OCI-LY7 (cell line): ENCODE data around the gene NBL1. TPM values are rescaled to one million over a fixed set of nuclear protein-coding genes. Genes with fewer than 3 reads are reported as not detected.

Source experiments
- BruUV-seq: library from RNA; stranded (reverse); fragments of 400-500 nt; replicated peaks from 2 replicates; lab custom pipeline; 2021; lab: Mats Ljungman, UMichigan
- CTCF ChIA-PET: fragments of 300-600 bp; sonication (Branson Sonifier 250); formaldehyde crosslinking; loops from one replicate; lab custom pipeline; 2022; ENCODE audit warnings: antibody characterized with exemption; ENCODE audit not compliant: unreplicated experiment; lab: Charles Lee
- POLR2A ChIA-PET: fragments of 300-600 bp; sonication (Branson Sonifier 250); formaldehyde crosslinking; loops from one replicate; lab custom pipeline; 2022; ENCODE audit warnings: antibody characterized with exemption; lab: Charles Lee
- DNase-seq: peaks from one replicate; pipeline ENCODE4 v3.0.0-alpha.2; 2015; ENCODE audit warnings: low spot score
- H2AFZ ChIP-seq: fragments of 200-600 bp; sonication (generic), shearing (Covaris generic); 2 replicates; pipeline ENCODE4 v1.6.1; 2014; ENCODE audit warnings: mild to moderate bottlenecking, antibody characterized with exemption, low read length, moderate library complexity
- H3K27ac ChIP-seq: fragments of 200-600 bp; sonication (generic); 2 replicates; pipeline ENCODE4 v1.5.1; 2014; ENCODE audit warnings: mixed run types, low read depth, mild to moderate bottlenecking, moderate library complexity, low read length, inconsistent platforms; ENCODE audit not compliant: poor library complexity, severe bottlenecking
- H3K36me3 ChIP-seq: fragments of 200-600 bp; sonication (generic); 2 replicates; pipeline ENCODE4 v1.6.1; 2014; ENCODE audit warnings: mild to moderate bottlenecking, antibody characterized with exemption, low read length, moderate library complexity, mixed read lengths; ENCODE audit not compliant: insufficient read depth
- H3K4me1 ChIP-seq: fragments of 200-600 bp; sonication (generic); 2 replicates; pipeline ENCODE4 v1.5.1; 2014; ENCODE audit warnings: mild to moderate bottlenecking, low read length; ENCODE audit not compliant: insufficient read depth, poor library complexity, severe bottlenecking
- H3K4me2 ChIP-seq: fragments of 200-600 bp; sonication (generic); 2 replicates; pipeline ENCODE4 v1.6.1; 2014; ENCODE audit warnings: mild to moderate bottlenecking, low read length
- H3K4me3 ChIP-seq: fragments of 200-600 bp; sonication (generic); 2 replicates; pipeline ENCODE4 v1.5.1; 2014; ENCODE audit warnings: mild to moderate bottlenecking, low read depth, low read length; ENCODE audit not compliant: poor library complexity, severe bottlenecking
- H3K79me2 ChIP-seq: fragments of 200-600 bp; sonication (generic); 2 replicates; pipeline ENCODE4 v1.6.1; 2016; ENCODE audit warnings: low read depth, mild to moderate bottlenecking, low read length, moderate library complexity, mixed read lengths; ENCODE audit not compliant: insufficient read depth
- H3K9me2 ChIP-seq: fragments of 200-600 bp; sonication (generic); 2 replicates; pipeline ENCODE4 v1.6.1; 2016; ENCODE audit warnings: mild to moderate bottlenecking, low read length, mixed read lengths; ENCODE audit not compliant: insufficient read depth
- H3K9me3 ChIP-seq: fragments of 200-600 bp; sonication (generic); 2 replicates; pipeline ENCODE4 v1.6.1; 2014; ENCODE audit warnings: mild to moderate bottlenecking, mixed run types, low read length, mixed read lengths
- H4K20me1 ChIP-seq: fragments of 200-600 bp; sonication (generic); 2 replicates; pipeline ENCODE4 v1.6.1; 2014; ENCODE audit warnings: mild to moderate bottlenecking, antibody characterized with exemption, low read length, moderate library complexity, mixed read lengths; ENCODE audit not compliant: insufficient read depth
- CTCF ChIP-seq: fragments of 200-600 bp; sonication (generic); conservative IDR thresholded peaks from 2 replicates; pipeline ENCODE4 v1.5.1; 2014; ENCODE audit warnings: mild to moderate bottlenecking, antibody characterized with exemption, low read length, moderate library complexity, mixed read lengths
- EZH2phosphoT487 ChIP-seq: fragments of 200-600 bp; sonication (generic); IDR thresholded peaks from 2 replicates; pipeline ENCODE4 v1.6.1; 2018; ENCODE audit warnings: low read depth, borderline replicate concordance, mild to moderate bottlenecking, mixed run types, antibody characterized with exemption, low read length, moderate library complexity, mixed read lengths
- intact Hi-C: fragments of 100-400 bp; cut with micrococcal nuclease; formaldehyde crosslinking; loops from one replicate; pipeline ENCODE4 v1.10.0; 2022; ENCODE audit not compliant: unreplicated experiment
- total RNA-seq, 2 experiments: library from RNA; depleted of rRNA in 1 of 2; stranded (reverse); fragments of >200 nt in 1 of 2; shearing (Covaris generic) in 1 of 2; gene quantifications; 2 replicates each; pipeline ENCODE4 v1.2.3, GENCODE V29; 2014 to 2022

Gene NBL1
- total RNA-seq, 2 experiments from 2014 or later = not detected

DNA sequence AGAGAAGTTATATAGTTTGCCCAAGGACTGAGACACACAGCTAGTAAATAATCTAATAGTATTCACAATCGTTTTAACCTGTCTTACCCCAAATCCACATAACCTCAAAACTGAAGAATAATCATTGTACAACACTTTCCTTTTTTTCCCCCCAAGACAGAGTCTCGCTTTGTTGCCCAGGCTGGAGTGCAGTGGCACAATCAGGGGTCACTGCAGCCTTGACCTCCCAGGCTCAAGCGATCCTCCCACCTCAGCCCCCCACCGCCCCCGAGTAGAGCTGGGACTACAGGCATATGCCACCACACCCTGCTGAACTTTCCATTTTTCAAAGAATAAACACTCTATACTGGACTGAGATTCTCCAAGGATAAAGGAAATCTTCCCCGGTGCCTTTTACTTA, 28.7 kb upstream of the NBL1 start:
- BruUV-seq = no TSS peak
- Histone ChIP-seq H3K27ac (no peak overlapping the region), H3K9me3 (no peaks in the 10 kb centered on the region), H3K79me2 (peaks cover 50% of the 10 kb centered on the region), H3K4me3 (no peak overlapping the region), H3K9me2 (no peaks in the 10 kb centered on the region), H4K20me1 (peaks cover 15% of the 10 kb centered on the region; the same call in 1 of the 2 replicates), H3K4me2 (no peak overlapping the region), H2AFZ (no peak overlapping the region), H3K4me1 (no peaks in the 10 kb centered on the region), H3K36me3 (peaks cover 68% of the 10 kb centered on the region)
- DNase-seq = no peak
- TF ChIP-seq EZH2phosphoT487 (no peak), CTCF (no peak)
- CTCF ChIA-PET = no interaction called here
- intact Hi-C loops = no loop called here
- POLR2A ChIA-PET = no interaction called here

DNA sequence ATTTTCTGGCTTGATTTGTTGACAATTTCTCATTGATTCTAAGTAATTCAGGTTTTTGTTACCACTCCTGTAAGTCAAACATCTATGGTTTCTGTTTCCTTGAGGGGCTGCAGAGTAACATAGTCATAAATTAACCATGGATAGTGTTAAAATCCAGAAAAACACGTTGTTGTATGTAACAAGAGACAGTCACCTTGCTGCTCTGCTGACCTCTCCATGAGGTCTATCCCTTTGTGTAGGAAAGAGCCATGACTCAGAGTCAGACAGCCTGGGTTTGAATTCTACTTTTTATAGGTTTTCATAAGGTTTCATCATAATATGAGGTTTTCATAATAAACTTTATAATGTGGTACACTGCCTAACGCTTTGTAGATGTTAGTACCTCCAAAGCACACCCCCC, 27.6 kb upstream of the NBL1 start:
- TF ChIP-seq EZH2phosphoT487 (no peak), CTCF (no peak)
- H3K36me3 ChIP-seq = peaks cover 67% of the 10 kb centered on the region
- no peak overlapping the region for H3K27ac ChIP-seq
- peaks cover 15% of the 10 kb centered on the region; the same call in 1 of the 2 replicates for H4K20me1 ChIP-seq
- no peaks in the 10 kb centered on the region for H3K9me3 ChIP-seq
- no TSS peak for BruUV-seq
- intact Hi-C loops = no loop called here
- H3K4me3 ChIP-seq = no peak overlapping the region
- no peak overlapping the region for H2AFZ ChIP-seq
- POLR2A ChIA-PET = no interaction called here
- H3K4me1 ChIP-seq = no peaks in the 10 kb centered on the region
- peaks cover 48% of the 10 kb centered on the region for H3K79me2 ChIP-seq
- no peaks in the 10 kb centered on the region for H3K9me2 ChIP-seq
- CTCF ChIA-PET = no interaction called here
- no peak for DNase-seq
- H3K4me2 ChIP-seq = no peak overlapping the region

DNA sequence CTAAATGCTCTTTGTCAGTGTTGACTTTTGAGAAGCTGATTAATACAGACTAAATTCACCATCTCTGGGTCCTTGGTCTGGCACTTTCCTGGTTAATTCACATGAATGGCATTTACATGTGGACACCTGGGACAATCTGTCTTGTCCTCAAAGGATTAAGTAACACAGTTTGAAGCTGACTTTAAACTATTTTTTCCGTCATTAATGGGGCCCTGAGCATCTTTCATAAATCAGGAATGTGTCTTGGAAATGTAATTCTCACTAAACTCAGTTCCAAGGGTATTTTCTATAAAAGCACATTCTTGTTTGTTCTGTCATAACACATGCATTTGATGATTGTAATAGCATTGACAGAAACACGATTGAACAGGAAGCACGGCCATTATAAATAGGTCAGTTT, 26.7 kb upstream of the NBL1 start:
- ChIA-PET POLR2A (interaction anchor here (0.9 to 1.0 kb wide), 2 partner anchors 13 to 196 kb away, joined by 3 read pairs; no protein-coding TSS in a partner anchor), CTCF (no interaction called here)
- Histone ChIP-seq H3K4me1 (no peaks in the 10 kb centered on the region), H3K4me2 (no peak overlapping the region), H3K9me2 (no peaks in the 10 kb centered on the region), H3K79me2 (peaks cover 54% of the 10 kb centered on the region), H3K27ac (no peak overlapping the region), H4K20me1 (peaks cover 15% of the 10 kb centered on the region; the same call in 1 of the 2 replicates), H3K36me3 (peaks cover 76% of the 10 kb centered on the region), H3K9me3 (no peaks in the 10 kb centered on the region), H2AFZ (no peak overlapping the region), H3K4me3 (no peak overlapping the region)
- intact Hi-C loops = no loop called here
- DNase-seq = no peak
- TF ChIP-seq EZH2phosphoT487 = no peak
- TF ChIP-seq CTCF = no peak
- no TSS peak for BruUV-seq
